Thyroid gland (tissue), 4 donors: ENCODE measurements around the gene ACSM6.

Source experiments
- CTCF ChIP-seq, 6 experiments: fragments of 200-600 bp in 3 of 6; fragments of 450-650 bp in 3 of 6; sonication (generic) in 3 of 6; IDR thresholded peaks; one replicate each; pipeline ENCODE4 v1.5.1; 2016 to 2019; ENCODE audit warnings: antibody characterized with exemption in 6 of 6, mild to moderate bottlenecking in 2 of 6, inconsistent platforms in 1 of 6, moderate library complexity in 1 of 6
- POLR2A ChIP-seq, 2 donors: fragments of 450-650 bp; IDR thresholded peaks; one replicate each; pipeline ENCODE4 v1.6.1; 2017; ENCODE audit warnings: antibody characterized with exemption in 2 of 2, mild to moderate bottlenecking in 2 of 2, moderate library complexity in 1 of 2

- no peak for TF ChIP-seq CTCF (IDR thresholded peaks at IDR 0.05)
- no peak for TF ChIP-seq POLR2A (IDR thresholded peaks at IDR 0.05)
Measured at GRCh38 chr10:95201736-95202135, 7.7 kb downstream of the ACSM6 start.
